Breast epithelium (tissue), 3 donors: ENCODE data around the gene DACT2.

Experiments used
- POLR2A ChIP-seq: fragments of 450-650 bp; IDR thresholded peaks from one replicate; pipeline ENCODE4 v1.6.1; 2016; ENCODE audit warnings: antibody characterized with exemption, mild to moderate bottlenecking, moderate library complexity
- POLR2AphosphoS5 ChIP-seq, 3 donors: sonication (generic); formaldehyde crosslinking; IDR thresholded peaks; one replicate each; pipeline ENCODE4 v1.6.1; 2017; ENCODE audit warnings: antibody characterized with exemption in 3 of 3

DNA sequence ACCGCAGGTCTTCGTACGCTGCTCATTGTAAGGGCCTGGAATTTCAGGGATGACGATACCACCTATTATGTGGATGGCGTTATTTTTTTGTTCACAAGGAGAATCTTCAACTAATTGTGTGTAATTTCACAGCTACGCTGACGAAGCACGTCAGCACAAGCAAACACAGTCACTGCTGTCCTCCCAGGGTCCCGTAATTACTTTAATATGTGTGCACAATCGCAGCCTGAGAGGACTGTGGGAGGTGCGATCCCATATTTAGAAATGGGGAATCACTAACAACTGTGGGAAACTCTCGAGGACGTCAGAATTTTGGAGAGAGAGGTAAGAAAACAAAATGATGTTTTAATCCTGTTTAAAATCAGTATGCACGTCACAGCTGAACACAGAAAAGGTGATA lies 40.2 kb upstream of the DACT2 start:
- TF ChIP-seq POLR2A (no peak), POLR2AphosphoS5 (IDR thresholded peaks at IDR 0.05) (no peak)
